ENCODE measurements around the gene MYLK.
"Not testable (repeated sequence)": the region's sequence is repeated elsewhere in the genome, so short reads cannot be mapped to it uniquely, and the experiment has no call there.

The MYLK gene

DNA sequence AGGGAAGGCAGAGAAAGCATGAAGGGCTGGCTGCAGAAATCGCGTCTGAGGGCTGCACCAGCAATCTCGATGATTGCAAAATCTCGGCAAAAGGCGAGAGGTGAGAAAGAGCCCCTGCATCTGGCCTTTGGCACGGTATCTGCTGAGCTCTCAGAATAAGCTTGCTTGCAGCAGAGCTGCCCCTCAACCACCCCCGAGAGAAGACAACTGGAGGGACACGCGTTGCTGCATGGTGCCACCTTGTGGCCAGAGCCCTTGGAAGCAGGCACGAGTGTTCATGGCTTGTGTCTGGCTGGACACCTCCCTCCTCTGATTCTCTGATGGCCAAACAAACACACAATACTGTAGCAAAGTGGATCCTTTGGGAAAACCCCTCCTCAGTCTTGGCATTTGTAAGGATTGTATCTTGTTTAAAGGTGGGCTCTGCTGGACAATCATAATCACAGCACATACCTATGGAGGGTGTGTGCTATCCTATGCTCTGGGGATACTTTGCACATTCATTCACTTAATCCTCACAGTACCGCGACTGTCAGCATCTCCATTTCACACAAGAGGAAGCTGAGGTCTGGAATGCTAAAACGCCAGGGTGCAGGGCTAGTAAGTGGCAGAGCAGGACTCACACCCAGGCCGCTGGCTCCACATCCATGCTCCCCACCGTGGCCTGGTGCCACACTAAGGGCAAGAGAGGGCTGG, 164.9 kb downstream of the MYLK start:
- DNase-seq: not testable (repeated sequence)

DNA sequence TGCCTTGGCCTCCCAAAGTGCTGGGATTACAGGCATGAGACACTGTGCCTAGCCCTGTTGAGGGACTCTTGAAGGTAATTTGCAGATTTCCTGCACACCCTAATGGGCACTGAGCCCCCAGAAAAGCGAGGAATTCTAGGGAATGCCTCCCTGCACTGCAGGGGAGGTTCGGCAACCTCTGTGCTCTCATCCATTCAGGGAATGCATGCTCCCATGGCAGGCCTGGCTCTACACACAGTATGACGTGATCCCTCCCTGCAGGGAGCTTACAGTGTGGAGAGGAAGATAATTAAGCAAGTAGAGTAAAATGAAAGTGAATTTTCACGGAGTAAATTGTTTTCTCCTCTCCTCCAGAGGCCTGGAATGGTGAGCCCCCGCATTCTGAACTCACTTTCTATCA, 166.0 kb downstream of the MYLK start:
- DNase-seq: no peak

DNA sequence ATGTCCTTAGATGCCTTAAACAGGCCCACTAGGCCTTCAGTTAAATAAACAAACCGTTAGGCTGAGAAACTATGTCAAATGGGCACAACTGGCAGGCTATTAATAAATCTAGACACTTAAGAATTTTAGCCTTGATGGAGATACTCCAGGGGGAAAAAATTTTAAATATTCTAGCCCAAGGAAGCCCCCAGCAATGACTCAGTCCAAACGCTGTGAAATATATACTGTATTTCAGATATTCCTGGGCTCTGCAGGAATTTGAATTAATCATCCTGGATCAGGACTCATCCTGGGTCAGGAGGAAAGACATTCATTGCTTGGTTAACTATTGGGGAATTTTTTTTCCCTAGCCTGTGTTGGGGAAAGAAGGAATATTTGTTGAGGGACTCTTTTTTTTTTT, 166.7 kb downstream of the MYLK start:
- not testable (repeated sequence) for DNase-seq

GRCh38 chr3:123716411-123716810, 167.7 kb downstream of the MYLK start:
- no peak for DNase-seq

DNA sequence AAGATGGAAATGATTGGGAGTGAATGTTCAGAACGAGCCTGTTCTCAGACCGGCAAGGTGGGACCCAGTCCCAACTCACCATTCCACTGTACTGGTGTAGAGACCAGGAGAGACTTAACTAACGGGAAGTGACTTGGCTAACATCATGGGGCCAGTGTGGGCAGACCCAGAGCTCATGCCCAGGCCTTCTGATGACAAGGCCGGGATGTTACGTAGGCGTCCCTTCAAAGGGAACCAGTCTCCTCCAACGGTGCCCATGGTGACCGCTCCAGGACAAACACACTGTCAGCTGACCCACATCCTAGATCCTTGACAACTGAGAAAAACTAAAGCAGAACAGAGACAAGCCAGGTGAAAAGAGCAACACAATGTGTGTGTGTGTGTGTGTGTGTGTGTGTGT, 170.9 kb downstream of the MYLK start:
- no peak for DNase-seq

DNA sequence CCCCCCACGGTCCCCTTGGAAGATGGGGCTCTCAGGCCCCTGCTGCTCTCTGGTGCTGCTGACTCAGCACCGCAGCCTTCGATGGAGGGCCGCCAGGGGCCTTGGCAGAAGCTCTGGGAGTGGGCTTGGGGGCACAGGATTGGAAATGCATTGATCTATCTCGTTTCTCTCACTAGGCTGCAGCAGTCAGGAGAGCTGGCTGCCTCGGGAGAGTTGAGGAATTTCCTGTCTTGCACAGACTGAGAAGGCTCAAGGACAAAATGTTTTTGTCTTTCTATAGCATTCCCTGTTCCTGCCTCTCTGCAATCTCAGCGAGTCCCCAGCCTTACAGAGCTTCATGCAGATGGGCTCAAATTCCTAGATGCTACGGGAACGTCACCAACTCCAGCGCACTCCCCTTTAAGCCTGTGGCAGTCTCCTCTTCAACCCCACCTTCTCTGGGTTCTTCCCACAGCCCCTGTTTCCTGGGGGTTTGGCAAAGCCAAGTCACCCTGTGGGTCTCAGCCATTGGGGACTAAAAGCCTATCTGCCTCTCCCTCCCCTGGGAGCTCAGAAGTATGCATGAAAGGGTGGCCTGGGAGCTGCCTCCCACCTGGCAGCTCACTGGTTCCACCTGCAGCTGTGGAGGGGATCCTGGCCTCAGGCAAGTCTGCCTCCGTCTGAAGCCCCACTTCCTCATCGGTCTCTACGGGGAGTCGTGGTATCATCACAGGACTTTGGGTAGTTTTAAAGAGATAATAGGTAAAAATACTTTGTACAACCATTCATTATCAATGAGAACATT, 171.9 kb downstream of the MYLK start:
- DNase-seq: no peak

- DNase-seq: no peak
These were observed 172.8 kb downstream of the MYLK start for GRCh38 chr3:123711356-123711755.

DNA sequence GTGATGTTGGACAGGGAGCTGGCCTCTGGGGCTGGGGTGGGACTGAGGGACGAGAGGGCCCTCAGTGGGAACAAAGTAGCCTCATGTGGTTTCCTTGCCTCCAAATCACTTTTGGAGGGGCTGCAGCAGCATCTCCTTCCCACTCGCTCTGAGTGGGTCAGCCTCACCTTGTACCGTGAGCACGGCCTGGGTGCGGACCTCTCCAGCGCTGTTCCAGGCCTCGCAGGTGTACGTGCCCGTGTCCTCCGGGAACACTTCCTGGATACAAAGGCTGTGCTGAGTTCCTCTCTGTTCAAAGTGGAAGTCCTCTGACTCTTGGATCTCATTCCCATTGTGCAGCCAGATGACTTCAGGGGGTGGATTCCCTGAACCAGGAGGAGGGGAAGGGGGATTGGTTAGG, 175.6 kb downstream of the MYLK start:
- DNase-seq: no peak

GRCh38 chr3:123707641-123708040, 176.5 kb downstream of the MYLK start:
- not testable (repeated sequence) for DNase-seq

GRCh38 chr3:123706871-123707270, 177.3 kb downstream of the MYLK start:
- DNase-seq: no peak

GRCh38 chr3:123705488-123706285, 178.4 kb downstream of the MYLK start:
- no peak for DNase-seq

DNA sequence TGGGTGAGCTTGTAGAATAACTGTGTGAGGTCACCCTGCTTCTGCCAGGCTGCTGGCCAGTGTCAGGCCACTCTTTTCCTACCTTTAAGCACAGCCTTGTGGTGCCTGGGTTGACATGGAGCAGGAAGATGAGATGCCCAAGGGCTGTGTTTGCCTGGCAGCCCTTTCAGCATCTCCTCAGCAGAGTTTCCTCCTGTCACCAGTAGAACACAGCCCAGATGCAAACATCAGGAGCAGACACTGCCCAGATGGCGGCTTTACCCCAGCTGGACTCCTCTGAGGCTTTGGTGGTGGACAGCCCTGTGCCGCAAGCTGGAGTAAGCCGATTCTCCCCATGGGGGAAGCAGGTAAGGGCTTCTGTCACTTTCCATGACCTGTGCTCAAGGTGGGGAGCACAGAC, 180.5 kb downstream of the MYLK start:
- not testable (repeated sequence) for DNase-seq

GRCh38 chr3:123702720-123703119, 181.4 kb downstream of the MYLK start:
- no peak for DNase-seq

DNA sequence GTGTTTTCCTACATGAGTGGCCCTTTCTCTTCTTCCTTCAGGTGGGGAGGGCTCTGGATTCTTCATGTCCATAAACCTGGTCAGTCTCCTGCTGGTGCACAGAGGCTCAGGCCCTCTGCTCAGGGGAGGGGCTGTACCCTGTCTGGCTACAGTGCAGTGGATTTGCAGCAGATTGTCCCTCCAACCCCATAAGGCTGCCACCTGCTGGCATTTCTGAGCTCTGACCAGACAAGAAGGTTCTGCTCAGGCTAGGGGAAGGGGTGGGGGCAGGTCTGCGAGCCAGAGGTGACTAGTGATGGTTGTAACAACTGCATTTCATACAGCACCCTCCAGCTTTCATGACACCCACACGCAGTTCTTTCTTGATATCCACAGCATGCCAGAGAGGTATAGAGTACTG, 182.1 kb downstream of the MYLK start:
- not testable (repeated sequence) for DNase-seq

- DNase-seq: no peak
These were observed 183.1 kb downstream of the MYLK start for GRCh38 chr3:123700791-123701722.

DNA sequence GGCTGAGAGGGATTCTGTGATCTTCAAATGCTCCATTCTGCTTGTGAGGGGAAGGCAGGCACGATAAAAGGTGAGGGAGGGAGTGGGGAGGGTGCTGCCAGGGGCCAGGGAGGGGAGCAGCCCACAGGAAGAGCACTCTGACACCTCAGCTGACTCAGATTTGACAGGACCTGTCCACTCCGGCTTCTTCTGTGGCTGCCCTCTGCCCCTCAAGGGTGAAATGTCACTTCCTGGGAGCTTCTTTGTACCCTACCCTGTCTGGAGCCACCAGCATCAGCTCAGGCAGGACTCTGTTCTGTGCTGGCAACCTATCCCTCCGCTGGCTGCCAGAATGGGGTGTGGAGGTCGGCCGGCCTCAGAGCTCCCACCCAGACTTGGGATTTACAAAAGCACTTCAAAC, 185.3 kb downstream of the MYLK start:
- no peak for DNase-seq

GRCh38 chr3:123696808-123697207, 187.3 kb downstream of the MYLK start:
- DNase-seq: no peak

- DNase-seq: no peak
These were observed 188.1 kb downstream of the MYLK start for GRCh38 chr3:123695731-123696640.

DNA sequence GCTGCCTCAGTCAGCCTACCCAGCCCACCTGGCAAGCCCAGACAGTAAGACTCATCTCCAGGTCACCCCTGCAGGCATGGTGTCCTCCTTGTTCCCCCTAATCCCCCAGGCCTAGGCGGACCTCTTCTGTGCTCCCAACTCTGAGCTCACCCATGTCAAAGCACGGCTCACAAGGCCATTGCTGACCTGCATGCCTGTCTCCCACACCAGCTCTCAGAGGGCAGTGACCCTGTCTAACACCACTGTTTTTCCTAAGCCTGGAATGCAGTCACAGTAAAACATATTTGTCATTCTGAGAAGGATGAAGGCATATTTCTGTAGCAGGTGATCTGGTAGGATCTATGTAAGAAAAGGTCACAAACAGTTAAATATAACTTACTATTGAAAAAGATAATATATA, 189.0 kb downstream of the MYLK start:
- DNase-seq: no peak

- no peak for DNase-seq
These were observed 189.6 kb downstream of the MYLK start for GRCh38 chr3:123694366-123695087.

Data from NCI-H1436 treated with DMSO at 0.1 percent for 48 hours (cell line).